Activated T-cell treated with anti-CD3 and anti-CD28 coated beads, Interleukin-2, amount 50 U/mL, for 1 hour (primary cell): ENCODE results near the gene ZNF692.
"Not testable (repeated sequence)": the region's sequence is repeated elsewhere in the genome, so short reads cannot be mapped to it uniquely, and the experiment has no call there.

ENCODE experiments used
- DNase-seq: peaks from one replicate; pipeline ENCODE4 v3.0.0-alpha.2; 2020

Gene ZNF692

GRCh38 chr1:248849152-248849551 is 9.7 kb downstream of the ZNF692 start:
- DNase-seq = no peak

DNA sequence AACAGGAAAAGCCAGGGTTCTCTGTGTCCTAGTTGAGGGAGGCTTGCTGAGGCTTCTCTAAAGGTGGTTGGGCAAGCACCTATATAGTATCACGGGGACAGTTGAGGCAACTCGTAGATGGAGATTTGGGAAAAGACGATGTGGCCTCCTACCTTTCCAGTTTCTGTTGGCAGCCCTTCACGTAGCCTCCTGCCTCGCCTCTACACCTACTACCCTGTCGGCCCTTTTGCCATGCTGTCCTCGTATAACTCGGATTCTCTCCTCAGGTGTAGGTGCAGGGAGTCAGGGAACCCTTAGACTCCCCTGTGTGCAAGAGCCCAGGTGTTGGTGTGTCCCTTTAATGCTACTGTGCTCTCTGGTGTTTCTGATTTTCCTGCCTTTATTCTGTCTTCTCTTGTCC is 10.3 kb downstream of the ZNF692 start:
- DNase-seq = no peak

DNA sequence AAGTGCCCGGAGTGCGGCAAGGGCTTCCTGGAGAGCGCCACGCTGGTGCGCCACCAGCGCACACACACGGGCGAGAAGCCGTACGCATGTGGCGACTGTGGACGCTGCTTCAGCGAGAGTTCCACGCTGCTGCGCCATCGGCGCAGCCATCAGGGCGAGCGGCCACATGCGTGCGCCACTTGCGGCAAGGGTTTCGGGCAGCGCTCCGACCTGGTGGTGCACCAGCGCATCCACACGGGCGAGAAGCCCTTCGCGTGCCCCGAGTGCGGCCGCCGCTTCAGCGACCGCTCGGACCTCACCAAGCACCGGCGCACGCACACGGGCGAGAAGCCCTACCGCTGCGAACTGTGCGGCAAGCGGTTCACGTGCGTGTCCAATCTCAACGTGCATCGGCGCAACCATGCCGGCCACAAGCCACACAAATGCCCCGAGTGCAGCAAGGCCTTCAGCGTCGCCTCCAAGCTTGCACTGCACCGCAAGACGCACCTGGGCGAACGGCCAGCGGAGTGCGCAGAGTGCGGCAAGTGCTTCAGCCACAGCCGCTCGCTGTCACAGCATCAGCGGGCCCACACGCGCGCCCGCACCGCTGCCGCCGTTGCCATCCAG is 10.8 kb downstream of the ZNF692 start:
- DNase-seq = no peak

GRCh38 chr1:248847181-248847955 is 11.5 kb downstream of the ZNF692 start:
- no peak for DNase-seq

- DNase-seq = no peak
Observed at GRCh38 chr1:248844526-248844925, 14.4 kb downstream of the ZNF692 start.

- no peak for DNase-seq
Observed at GRCh38 chr1:248843687-248844086, 15.2 kb downstream of the ZNF692 start.

DNA sequence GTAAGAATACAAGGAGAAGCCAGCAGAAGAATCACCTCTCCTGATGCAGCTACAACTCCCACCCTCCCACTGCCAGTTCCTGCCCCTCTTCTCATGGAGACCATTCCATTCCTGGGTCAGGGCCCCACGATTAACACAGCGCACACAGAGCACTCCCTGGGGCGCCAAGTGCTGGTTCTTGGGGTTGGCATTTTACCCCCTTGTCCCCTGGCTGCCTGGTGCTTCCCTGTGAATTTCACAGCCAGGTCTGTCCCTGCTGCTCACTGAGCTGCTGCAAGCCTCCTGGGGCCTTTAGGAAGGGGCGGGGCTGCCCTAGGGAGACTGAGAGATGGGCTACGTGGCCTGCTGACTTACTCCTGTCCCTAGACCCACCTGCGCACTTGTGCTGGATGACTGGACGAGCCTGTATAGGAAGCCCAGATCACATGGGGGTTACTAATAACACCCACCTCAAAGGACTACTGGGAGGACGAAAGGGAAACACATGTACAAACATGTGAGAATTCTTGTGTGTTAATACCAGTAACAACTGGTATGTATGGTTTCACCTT is 16.0 kb downstream of the ZNF692 start:
- DNase-seq = peak; percentile 6

- peak; percentile 53 for DNase-seq
Observed at GRCh38 chr1:248841702-248842395, 17.0 kb downstream of the ZNF692 start.

- peak; percentile 4 for DNase-seq
Observed at GRCh38 chr1:248840946-248841345, 17.9 kb downstream of the ZNF692 start.

GRCh38 chr1:248839168-248839555 is 19.7 kb downstream of the ZNF692 start:
- no peak for DNase-seq

DNA sequence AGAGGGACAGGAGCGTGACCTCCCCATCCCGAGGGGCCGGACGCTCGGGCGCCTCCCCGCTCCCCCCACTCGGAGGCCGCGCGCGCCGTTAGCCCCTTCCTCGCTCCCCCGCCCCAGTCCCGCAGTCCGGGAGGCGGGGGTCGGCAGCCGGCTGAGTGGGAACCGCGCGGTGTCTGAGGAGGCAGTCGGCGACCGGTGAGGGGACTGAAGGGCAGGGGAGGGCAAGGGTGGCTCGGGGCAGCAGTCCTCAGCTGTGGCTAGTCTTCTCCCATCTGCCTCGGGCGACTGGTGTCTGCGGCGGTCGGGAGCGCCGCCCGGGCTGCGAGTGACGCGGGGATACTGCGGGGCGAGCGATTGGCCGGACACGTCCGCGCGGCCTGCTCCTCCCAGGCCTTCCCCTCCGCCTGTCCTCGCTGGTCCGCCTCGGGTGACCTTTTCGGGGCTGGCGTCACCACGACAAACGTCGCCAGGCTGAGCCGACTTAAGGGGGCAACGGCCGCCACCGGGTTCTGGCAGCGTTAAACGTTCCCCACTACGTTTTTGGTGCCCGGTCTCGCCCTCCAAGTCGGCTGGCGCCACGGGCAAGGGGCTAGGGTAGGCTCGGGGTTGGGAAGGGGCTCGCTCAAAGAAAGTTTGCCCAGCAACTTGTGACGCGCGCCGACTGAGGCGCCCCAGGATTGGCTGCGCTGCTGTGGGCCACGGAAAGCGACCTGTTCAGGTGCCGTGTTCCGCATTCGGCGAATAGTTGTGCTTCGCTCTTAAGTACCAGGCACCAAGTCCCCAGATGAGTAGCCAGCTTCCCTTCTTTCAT is 20.3 kb downstream of the ZNF692 start:
- DNase-seq = peak; percentile 91

DNA sequence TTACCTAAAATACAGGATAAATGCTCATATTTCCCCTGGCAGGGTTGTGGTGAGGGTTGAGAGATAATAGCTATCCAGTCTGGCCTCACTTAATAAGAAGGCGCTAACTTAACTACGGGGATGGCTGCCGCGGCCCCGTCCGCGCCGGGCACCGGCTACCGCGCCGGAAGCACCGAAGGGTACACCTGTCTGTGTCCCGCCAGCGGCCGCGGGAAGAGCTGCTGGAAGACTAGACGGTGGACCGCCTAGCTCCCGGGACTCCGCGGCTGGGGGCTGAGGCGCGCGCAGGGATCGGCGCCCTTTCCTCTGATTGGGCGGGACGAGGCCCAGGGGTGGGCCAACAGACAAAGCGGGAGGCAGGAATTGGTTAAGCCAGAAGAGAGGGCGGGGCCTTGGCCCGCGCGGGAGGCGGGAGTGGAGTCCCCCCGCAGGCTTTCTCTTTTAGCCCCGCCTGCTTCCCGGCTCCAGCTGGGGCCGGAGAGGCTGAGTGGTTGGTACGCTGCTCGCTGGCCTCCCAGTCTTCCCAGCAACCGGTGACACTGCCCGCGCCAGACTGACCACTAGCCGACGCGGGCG is 21.0 kb downstream of the ZNF692 start, which contains the start of gene ZNF672:
Gene ZNF672 (plus strand): TSS at position 444 of the 576 bp plus-strand sequence. CDS start 9,051 bp downstream, outside the sequence.
- peak; percentile 92 for DNase-seq

DNA sequence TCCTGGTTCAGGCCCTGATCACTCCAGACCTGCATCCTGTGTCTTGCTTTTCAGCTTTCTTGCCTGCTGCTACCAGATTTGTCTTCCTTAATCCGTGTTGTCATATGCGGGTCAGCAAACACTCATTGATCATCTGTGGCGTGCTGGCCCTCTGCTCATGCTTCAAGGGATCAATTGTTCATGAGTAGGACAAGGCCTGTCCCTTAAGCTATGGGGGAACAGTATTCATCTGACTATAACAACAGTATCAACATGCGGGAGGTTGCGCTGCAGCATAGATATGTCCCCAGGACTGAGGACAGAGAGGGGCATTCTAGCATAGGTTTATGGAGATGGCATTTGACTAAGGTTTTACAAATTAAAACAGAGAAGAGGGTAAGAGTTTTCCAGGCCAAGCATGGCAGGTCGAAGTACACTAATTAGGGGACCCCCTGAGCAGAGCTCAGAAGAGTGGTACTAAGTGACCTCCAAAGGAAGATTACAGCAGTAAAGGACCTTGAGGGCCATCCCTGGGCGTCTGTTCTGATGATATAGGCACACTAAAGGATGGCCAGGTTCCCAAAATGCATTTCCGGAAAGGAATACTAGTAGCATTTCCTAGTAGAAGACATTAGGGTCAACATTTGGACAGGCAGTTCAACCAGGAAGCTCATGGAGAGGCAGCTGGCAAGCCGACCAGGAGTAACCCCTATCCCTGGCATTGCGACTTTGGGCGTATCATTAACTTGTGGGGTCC is 21.7 kb downstream of the ZNF692 start:
- DNase-seq = peak; percentile 10

DNA sequence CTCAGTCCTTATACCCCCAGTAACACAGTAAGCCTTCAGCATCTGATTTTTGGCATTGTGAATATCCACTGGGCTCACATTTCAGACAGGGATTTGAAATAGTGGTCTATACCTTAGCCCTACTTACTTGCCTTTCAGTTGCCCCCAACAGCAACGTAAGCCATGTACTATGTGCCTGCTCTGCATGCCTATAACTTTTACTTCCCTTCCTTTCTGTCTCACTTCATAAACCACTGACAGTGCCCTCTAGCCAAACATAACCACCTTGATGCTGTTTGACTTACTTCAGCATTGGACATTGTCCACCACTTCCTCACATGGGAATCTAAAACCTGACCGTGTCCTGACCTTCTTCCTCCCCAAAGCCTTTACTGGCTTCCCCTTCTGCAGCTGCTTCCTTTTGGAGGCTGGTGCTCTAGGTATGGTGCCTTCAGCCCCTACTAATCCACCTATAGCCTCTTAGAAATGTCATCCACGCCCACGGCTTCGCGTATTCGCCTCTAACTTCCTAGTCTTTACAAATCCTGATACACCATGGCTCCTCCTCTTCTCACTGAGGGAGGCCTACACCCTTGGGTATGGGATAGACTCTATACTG is 24.4 kb downstream of the ZNF692 start:
- peak; percentile 8 for DNase-seq

GRCh38 chr1:248831842-248832241 is 27.0 kb downstream of the ZNF692 start:
- no peak for DNase-seq

DNA sequence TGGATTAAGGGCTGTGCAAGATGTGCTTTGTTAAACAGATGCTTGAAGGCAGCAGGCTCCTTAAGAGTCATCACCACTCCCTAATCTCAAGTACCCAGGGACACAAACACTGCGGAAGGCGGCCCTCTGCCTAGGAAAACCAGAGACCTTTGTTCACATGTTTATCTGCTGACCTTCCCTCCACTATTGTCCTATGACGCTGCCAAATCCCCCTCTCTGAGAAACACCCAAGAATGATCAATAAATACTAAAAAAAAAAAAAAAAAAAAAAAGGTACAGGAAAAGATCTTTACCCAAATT is 28.2 kb downstream of the ZNF692 start:
- not testable (repeated sequence) for DNase-seq

DNA sequence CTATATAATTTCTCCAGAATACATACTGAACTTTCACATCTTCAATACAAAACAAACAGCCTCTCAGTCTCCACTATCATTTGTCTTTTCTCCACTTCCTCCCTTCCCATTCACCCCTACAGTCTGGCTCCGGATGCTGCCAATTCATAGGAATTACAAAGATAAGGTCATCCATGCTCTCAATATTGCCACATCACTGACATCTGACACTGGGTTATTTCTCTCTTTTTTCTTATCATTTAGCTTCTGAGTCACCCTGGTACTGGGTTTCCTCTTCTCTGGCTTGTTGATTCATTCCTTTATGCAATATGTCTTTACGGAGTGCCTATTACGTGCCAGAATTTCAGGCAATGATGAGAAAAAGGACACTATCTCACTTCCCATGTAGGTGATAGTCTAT is 30.0 kb downstream of the ZNF692 start:
- no peak for DNase-seq

DNA sequence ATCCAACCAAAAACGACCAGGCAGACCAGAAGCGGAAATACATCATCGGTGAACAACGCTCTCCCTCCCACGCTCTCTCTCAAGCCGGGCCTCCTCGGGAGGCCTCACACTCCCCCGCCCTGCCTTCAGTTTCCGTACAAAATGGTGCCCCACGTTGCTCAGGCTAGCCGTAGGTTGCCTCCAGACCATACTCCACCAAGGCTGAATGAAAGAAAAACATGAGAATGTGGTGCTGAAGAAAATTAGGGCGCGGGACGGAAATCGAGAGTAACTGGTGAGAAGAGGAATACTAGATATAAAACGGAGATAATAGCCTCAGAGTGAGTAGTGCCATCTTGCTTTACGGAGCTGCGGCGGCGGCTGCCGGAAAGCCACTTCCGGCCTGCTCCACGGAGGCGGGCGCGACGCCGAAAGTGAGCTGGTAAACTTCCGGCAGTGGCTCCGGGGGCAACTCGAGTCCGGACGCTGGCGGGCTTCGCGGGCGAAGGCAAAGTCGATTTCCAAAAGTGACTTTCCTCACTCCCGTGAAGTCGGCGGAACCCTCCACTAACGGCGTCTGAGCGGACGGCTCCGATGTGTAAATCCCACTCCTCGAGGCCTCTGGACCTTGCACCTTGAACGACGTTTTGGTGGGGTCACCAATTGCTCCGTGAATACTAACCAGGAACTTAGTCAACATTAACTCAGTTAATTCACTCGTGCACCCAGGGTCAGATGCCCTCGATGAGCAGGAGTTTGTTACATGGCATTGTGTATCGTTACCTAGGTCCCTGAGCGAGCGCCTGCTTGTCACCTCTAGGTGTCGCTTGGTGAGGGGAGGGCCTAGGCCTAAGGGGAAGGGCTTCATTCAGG is 32.8 kb downstream of the ZNF692 start, which contains the start of gene SH3BP5L:
Gene SH3BP5L (minus strand): TSS at position 7 of the 852 bp plus-strand sequence. CDS start 980 bp downstream, outside the sequence.
- peak; percentile 85 for DNase-seq

DNA sequence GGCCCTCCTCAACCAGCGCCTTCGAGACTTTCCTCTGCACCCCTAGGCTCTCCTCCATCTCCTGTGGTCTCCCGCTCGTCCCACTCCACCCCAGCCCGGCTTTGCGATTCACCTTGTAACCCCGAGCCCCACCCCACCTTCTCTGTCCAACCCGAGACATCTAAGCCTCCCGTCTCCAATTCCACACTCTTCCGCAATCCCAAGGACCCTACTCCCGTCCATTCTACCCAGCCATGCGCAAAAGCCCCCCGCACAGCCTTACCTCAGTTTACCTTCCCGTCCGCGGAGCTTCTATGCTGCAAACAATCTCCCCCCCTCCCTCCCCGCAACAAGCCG is 33.3 kb downstream of the ZNF692 start:
- no peak for DNase-seq

DNA sequence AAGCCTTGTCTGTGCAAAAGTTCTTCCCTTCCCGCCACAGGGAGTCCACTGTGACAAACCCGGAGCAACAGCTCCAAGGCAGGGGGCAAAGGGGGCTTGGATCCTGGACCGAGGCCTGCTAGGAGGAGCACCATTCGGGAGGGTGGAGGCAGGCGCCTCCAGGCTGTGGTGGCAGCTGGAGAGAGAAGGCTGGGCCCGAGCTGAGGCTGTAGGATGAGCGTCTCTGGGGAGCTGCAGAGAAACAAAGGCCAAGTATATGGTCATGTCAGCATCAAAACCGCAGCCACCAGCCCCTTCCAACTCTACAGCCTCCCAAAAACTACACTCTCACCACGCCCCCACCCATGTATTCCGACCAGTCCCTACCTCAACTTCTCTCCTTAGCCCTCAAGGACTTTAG is 33.7 kb downstream of the ZNF692 start:
- DNase-seq = peak; percentile 19
